ENCODE measurements around the gene TMEM132A. TPM values are rescaled to one million over a fixed set of nuclear protein-coding genes. Genes with fewer than 3 reads are reported as not detected.

Gene TMEM132A
- total and polyA plus RNA-seq, 9 donors: 28.9 to 59.2 (median 42.1) TPM

- peaks cover 3% of the 10 kb centered on the region for H3K27me3 ChIP-seq (ENCODE audit: control insufficient read depth, insufficient read depth, low read length)
- peak within 1 kb of the TSS; percentile 100 for H3K27ac ChIP-seq (ENCODE audit: low read length)
- H3K4me1 ChIP-seq (ENCODE audit: control insufficient read depth, insufficient read depth, low read length): peaks cover 48% of the 10 kb centered on the region
- peaks cover 3% of the 10 kb centered on the region for H3K36me3 ChIP-seq (ENCODE audit: control insufficient read depth, insufficient read depth, low read length)
- peak within 1 kb of the TSS; percentile 92 for H3K4me3 ChIP-seq (ENCODE audit: low read length)
- under 1% methylated on average over 60 of the region's 70 CpGs for WGBS (ENCODE audit: insufficient coverage)
- DNase-seq: peak; percentile 97
- H3K9me3 ChIP-seq (replicated peaks; ENCODE audit: control insufficient read depth, low read depth, low read length): no peaks in the 10 kb centered on the region
Observed at GRCh38 chr11:60913793-60914632, 10.2 kb upstream of the TMEM132A start, which contains the start of gene TMEM109. TSS of gene TMEM109 (plus strand) at chr11:60914158. CDS start at chr11:60919694, 5,536 bp downstream.

- H3K9me3 ChIP-seq (replicated peaks; ENCODE audit: control insufficient read depth, low read depth, low read length): no peaks in the 10 kb centered on the region
- H3K27ac ChIP-seq (ENCODE audit: low read length): peak overlapping the region; percentile 100
- DNase-seq: peak; percentile 76
- H3K36me3 ChIP-seq (ENCODE audit: control insufficient read depth, insufficient read depth, low read length): peaks cover 8% of the 10 kb centered on the region
- peaks cover 53% of the 10 kb centered on the region for H3K4me1 ChIP-seq (ENCODE audit: control insufficient read depth, insufficient read depth, low read length)
- WGBS (ENCODE audit: insufficient coverage): 1% methylated on average over 18 of the region's 31 CpGs
- peak overlapping the region; percentile 92 for H3K4me3 ChIP-seq (ENCODE audit: low read length)
- peaks cover 3% of the 10 kb centered on the region for H3K27me3 ChIP-seq (ENCODE audit: control insufficient read depth, insufficient read depth, low read length)
Observed at GRCh38 chr11:60914633-60915247, 9.5 kb upstream of the TMEM132A start.

GRCh38 chr11:60915248-60915914 is 8.9 kb upstream of the TMEM132A start:
- Histone ChIP-seq H3K36me3 (ENCODE audit: control insufficient read depth, insufficient read depth, low read length) (peaks cover 15% of the 10 kb centered on the region), H3K4me1 (ENCODE audit: control insufficient read depth, insufficient read depth, low read length) (peaks cover 53% of the 10 kb centered on the region), H3K9me3 (replicated peaks; ENCODE audit: control insufficient read depth, low read depth, low read length) (no peaks in the 10 kb centered on the region), H3K27me3 (ENCODE audit: control insufficient read depth, insufficient read depth, low read length) (no peaks in the 10 kb centered on the region), H3K4me3 (ENCODE audit: low read length) (peak overlapping the region; percentile 92), H3K27ac (ENCODE audit: low read length) (peak overlapping the region; percentile 100)
- peak; percentile 67 for DNase-seq
- WGBS (ENCODE audit: insufficient coverage): 2% methylated on average over 10 of the region's 17 CpGs

- no peak overlapping the region for H3K27ac ChIP-seq (ENCODE audit: low read length)
- peaks cover 46% of the 10 kb centered on the region for H3K4me1 ChIP-seq (ENCODE audit: control insufficient read depth, insufficient read depth, low read length)
- H3K36me3 ChIP-seq (ENCODE audit: control insufficient read depth, insufficient read depth, low read length): peaks cover 28% of the 10 kb centered on the region
Observed at GRCh38 chr11:60916669-60917206, 7.5 kb upstream of the TMEM132A start.

GRCh38 chr11:60917267-60917666 is 7.0 kb upstream of the TMEM132A start:
- H3K27ac ChIP-seq (ENCODE audit: low read length): no peak overlapping the region
- H3K4me1 ChIP-seq (ENCODE audit: control insufficient read depth, insufficient read depth, low read length): peaks cover 47% of the 10 kb centered on the region
- peaks cover 33% of the 10 kb centered on the region for H3K36me3 ChIP-seq (ENCODE audit: control insufficient read depth, insufficient read depth, low read length)
- DNase-seq: no peak
- H3K9me3 ChIP-seq (replicated peaks; ENCODE audit: control insufficient read depth, low read depth, low read length): no peaks in the 10 kb centered on the region
- no peaks in the 10 kb centered on the region for H3K27me3 ChIP-seq (ENCODE audit: control insufficient read depth, insufficient read depth, low read length)
- no peak overlapping the region for H3K4me3 ChIP-seq (ENCODE audit: low read length)
- WGBS (ENCODE audit: insufficient coverage): 100% methylated on average over 1 of the region's 1 CpG

More at GRCh38 chr11:60916669-60917206, 7.5 kb upstream of the TMEM132A start:
- WGBS (ENCODE audit: insufficient coverage): 73% methylated on average over 1 of the region's 3 CpGs
- no peaks in the 10 kb centered on the region for H3K27me3 ChIP-seq (ENCODE audit: control insufficient read depth, insufficient read depth, low read length)
- DNase-seq: no peak
- no peaks in the 10 kb centered on the region for H3K9me3 ChIP-seq (replicated peaks; ENCODE audit: control insufficient read depth, low read depth, low read length)
- no peak overlapping the region for H3K4me3 ChIP-seq (ENCODE audit: low read length)

- Histone ChIP-seq H3K27me3 (ENCODE audit: control insufficient read depth, insufficient read depth, low read length) (no peaks in the 10 kb centered on the region), H3K4me3 (ENCODE audit: low read length) (no peak overlapping the region), H3K27ac (ENCODE audit: low read length) (no peak overlapping the region), H3K36me3 (ENCODE audit: control insufficient read depth, insufficient read depth, low read length) (peaks cover 42% of the 10 kb centered on the region), H3K9me3 (replicated peaks; ENCODE audit: control insufficient read depth, low read depth, low read length) (no peaks in the 10 kb centered on the region), H3K4me1 (ENCODE audit: control insufficient read depth, insufficient read depth, low read length) (peaks cover 44% of the 10 kb centered on the region)
- DNase-seq: no peak
- WGBS (ENCODE audit: insufficient coverage): 83% methylated on average over 1 of the region's 4 CpGs
Observed at GRCh38 chr11:60918251-60918938, 5.9 kb upstream of the TMEM132A start.

- Histone ChIP-seq H3K27ac (ENCODE audit: low read length) (no peak overlapping the region), H3K4me1 (ENCODE audit: control insufficient read depth, insufficient read depth, low read length) (peaks cover 45% of the 10 kb centered on the region), H3K9me3 (replicated peaks; ENCODE audit: control insufficient read depth, low read depth, low read length) (no peaks in the 10 kb centered on the region), H3K4me3 (ENCODE audit: low read length) (no peak overlapping the region), H3K27me3 (ENCODE audit: control insufficient read depth, insufficient read depth, low read length) (no peaks in the 10 kb centered on the region), H3K36me3 (ENCODE audit: control insufficient read depth, insufficient read depth, low read length) (peaks cover 42% of the 10 kb centered on the region)
- no peak for DNase-seq
- WGBS (ENCODE audit: insufficient coverage): no CpG with 5 or more reads among the region's 2 CpGs
Observed at GRCh38 chr11:60918939-60919265, 5.4 kb upstream of the TMEM132A start.

GRCh38 chr11:60919320-60919719 is 4.9 kb upstream of the TMEM132A start:
- Histone ChIP-seq H3K27me3 (ENCODE audit: control insufficient read depth, insufficient read depth, low read length) (no peaks in the 10 kb centered on the region), H3K9me3 (replicated peaks; ENCODE audit: control insufficient read depth, low read depth, low read length) (no peaks in the 10 kb centered on the region), H3K36me3 (ENCODE audit: control insufficient read depth, insufficient read depth, low read length) (peaks cover 42% of the 10 kb centered on the region), H3K4me1 (ENCODE audit: control insufficient read depth, insufficient read depth, low read length) (peaks cover 47% of the 10 kb centered on the region), H3K27ac (ENCODE audit: low read length) (no peak overlapping the region), H3K4me3 (ENCODE audit: low read length) (no peak overlapping the region)
- no peak for DNase-seq
- no CpG with 5 or more reads among the region's 1 CpG for WGBS (ENCODE audit: insufficient coverage)

GRCh38 chr11:60919956-60920355 is 4.3 kb upstream of the TMEM132A start:
- Histone ChIP-seq H3K27me3 (ENCODE audit: control insufficient read depth, insufficient read depth, low read length) (peaks cover 2% of the 10 kb centered on the region), H3K4me3 (ENCODE audit: low read length) (no peak overlapping the region), H3K36me3 (ENCODE audit: control insufficient read depth, insufficient read depth, low read length) (peaks cover 42% of the 10 kb centered on the region), H3K4me1 (ENCODE audit: control insufficient read depth, insufficient read depth, low read length) (peaks cover 48% of the 10 kb centered on the region), H3K27ac (ENCODE audit: low read length) (no peak overlapping the region), H3K9me3 (replicated peaks; ENCODE audit: control insufficient read depth, low read depth, low read length) (no peaks in the 10 kb centered on the region)
- 80% methylated on average over 1 of the region's 2 CpGs for WGBS (ENCODE audit: insufficient coverage)
- DNase-seq: no peak

Measured in muscle of leg (tissue), 11 donors.